Esophagus squamous epithelium (tissue), 4 donors: ENCODE data around the gene LMOD3.

Source experiments
- POLR2A ChIP-seq, 4 donors: fragments of 450-650 bp; IDR thresholded peaks; one replicate each; pipeline ENCODE4 v1.6.1; 2017; ENCODE audit warnings: antibody characterized with exemption in 4 of 4, mild to moderate bottlenecking in 4 of 4, moderate library complexity in 3 of 4
- TF ChIP-seq, protein P1 (sequence below), 6 experiments: fragments of 450-650 bp in 4 of 6; fragments of 200-600 bp in 2 of 6; sonication (generic) in 2 of 6; IDR thresholded peaks; one replicate each; pipeline ENCODE4 v1.5.1; 2016 to 2019; ENCODE audit warnings: antibody characterized with exemption in 6 of 6, mild to moderate bottlenecking in 4 of 6, moderate library complexity in 4 of 6

DNA sequence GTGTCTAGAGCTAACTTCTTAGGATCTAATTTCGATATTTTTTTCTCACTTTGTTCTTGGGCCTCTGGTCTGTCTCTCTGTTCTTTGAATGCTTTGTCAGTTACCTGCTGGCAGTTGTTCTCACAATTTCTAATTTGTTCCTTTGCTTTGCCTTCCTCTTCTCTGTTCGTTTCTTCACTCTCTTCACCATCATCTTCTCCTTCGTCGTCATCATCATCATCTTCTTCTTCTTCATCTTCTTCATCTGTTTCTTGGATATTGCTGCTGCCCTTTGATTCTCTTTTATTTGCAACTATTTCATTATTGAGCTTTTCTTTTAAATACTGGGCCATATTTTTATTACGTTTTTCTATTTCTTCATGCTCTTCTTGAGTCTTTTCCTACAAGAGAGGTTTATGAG lies 2.7 kb downstream of the LMOD3 start:
- TF ChIP-seq, protein P1, sequence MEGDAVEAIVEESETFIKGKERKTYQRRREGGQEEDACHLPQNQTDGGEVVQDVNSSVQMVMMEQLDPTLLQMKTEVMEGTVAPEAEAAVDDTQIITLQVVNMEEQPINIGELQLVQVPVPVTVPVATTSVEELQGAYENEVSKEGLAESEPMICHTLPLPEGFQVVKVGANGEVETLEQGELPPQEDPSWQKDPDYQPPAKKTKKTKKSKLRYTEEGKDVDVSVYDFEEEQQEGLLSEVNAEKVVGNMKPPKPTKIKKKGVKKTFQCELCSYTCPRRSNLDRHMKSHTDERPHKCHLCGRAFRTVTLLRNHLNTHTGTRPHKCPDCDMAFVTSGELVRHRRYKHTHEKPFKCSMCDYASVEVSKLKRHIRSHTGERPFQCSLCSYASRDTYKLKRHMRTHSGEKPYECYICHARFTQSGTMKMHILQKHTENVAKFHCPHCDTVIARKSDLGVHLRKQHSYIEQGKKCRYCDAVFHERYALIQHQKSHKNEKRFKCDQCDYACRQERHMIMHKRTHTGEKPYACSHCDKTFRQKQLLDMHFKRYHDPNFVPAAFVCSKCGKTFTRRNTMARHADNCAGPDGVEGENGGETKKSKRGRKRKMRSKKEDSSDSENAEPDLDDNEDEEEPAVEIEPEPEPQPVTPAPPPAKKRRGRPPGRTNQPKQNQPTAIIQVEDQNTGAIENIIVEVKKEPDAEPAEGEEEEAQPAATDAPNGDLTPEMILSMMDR (IDR thresholded peaks at IDR 0.05) = no peak
- TF ChIP-seq POLR2A (IDR thresholded peaks at IDR 0.05) = no peak
